MM.1S (cell line): Measurements from ENCODE around the gene SFSWAP.
"Not testable (repeated sequence)": the region's sequence is repeated elsewhere in the genome, so short reads cannot be mapped to it uniquely, and the experiment has no call there.

Experiments
- DNase-seq: peaks from one replicate; pipeline ENCODE4 v3.0.0-alpha.2; 2015
- H2AFZ ChIP-seq: fragments of 300-600 bp; sonication (generic); 2 replicates; pipeline ENCODE4 v1.6.0; 2016; ENCODE audit warnings: antibody characterized with exemption, low read length
- H3F3A ChIP-seq: fragments of 300-600 bp; sonication (generic); 2 replicates; pipeline ENCODE4 v1.6.1; 2016; ENCODE audit warnings: mild to moderate bottlenecking, antibody characterized with exemption, low read length, moderate library complexity, mixed read lengths; ENCODE audit not compliant: insufficient read depth
- H3K27ac ChIP-seq: fragments of 300-600 bp; sonication (generic); 2 replicates; pipeline ENCODE4 v1.5.1; 2016; ENCODE audit warnings: mild to moderate bottlenecking, low read length
- H3K27me3 ChIP-seq: fragments of 300-600 bp; sonication (generic); replicated peaks from 2 replicates; pipeline ENCODE4 v1.6.0; 2016; ENCODE audit warnings: low read length; ENCODE audit not compliant: insufficient read depth
- H3K36me3 ChIP-seq: fragments of 300-600 bp; sonication (generic); replicated peaks from 2 replicates; pipeline ENCODE4 v1.6.1; 2016; ENCODE audit warnings: mild to moderate bottlenecking, low read length, mixed read lengths; ENCODE audit not compliant: insufficient read depth
- H3K4me1 ChIP-seq: fragments of 300-600 bp; sonication (generic); 2 replicates; pipeline ENCODE4 v1.6.1; 2016; ENCODE audit warnings: low read length, mixed read lengths
- H3K4me2 ChIP-seq: fragments of 300-600 bp; sonication (generic); 2 replicates; pipeline ENCODE4 v1.6.0; 2016; ENCODE audit warnings: low read depth, low read length
- H3K4me3 ChIP-seq: fragments of 300-600 bp; sonication (generic); 2 replicates; pipeline ENCODE4 v1.5.1; 2016; ENCODE audit warnings: low read length, mixed read lengths
- H3K79me2 ChIP-seq: fragments of 300-600 bp; sonication (generic); 2 replicates; pipeline ENCODE4 v1.6.1; 2016; ENCODE audit warnings: mixed run types, low read length, mixed read lengths
- H3K9ac ChIP-seq: fragments of 300-600 bp; sonication (generic); 2 replicates; pipeline ENCODE4 v1.6.1; 2016; ENCODE audit warnings: low read length, mixed read lengths
- H3K9me2 ChIP-seq: fragments of 300-600 bp; sonication (generic); replicated peaks from 2 replicates; pipeline ENCODE4 v1.6.1; 2016; ENCODE audit warnings: mild to moderate bottlenecking, low read length, mixed read lengths; ENCODE audit not compliant: insufficient read depth
- H3K9me3 ChIP-seq: fragments of 300-600 bp; sonication (generic); replicated peaks from 2 replicates; pipeline ENCODE4 v1.6.1; 2016; ENCODE audit warnings: mild to moderate bottlenecking, low read length, mixed read lengths; ENCODE audit not compliant: insufficient read depth
- H4K20me1 ChIP-seq: fragments of 300-600 bp; sonication (generic); 2 replicates; pipeline ENCODE4 v1.6.1; 2016; ENCODE audit warnings: mild to moderate bottlenecking, low read length, moderate library complexity, mixed read lengths; ENCODE audit not compliant: insufficient read depth
- CTCF ChIP-seq: fragments of 300-600 bp; sonication (generic); IDR thresholded peaks from 2 replicates; pipeline ENCODE4 v1.5.1; 2016; ENCODE audit warnings: antibody characterized with exemption, low read length, mixed read lengths
- EZH2 ChIP-seq: fragments of 300-600 bp; sonication (generic); optimal IDR thresholded peaks from 2 replicates; pipeline ENCODE3; 2017; ENCODE audit warnings: low read depth, mild to moderate bottlenecking, antibody characterized with exemption, low read length, mixed read lengths
- EZH2phosphoT487 ChIP-seq: fragments of 300-600 bp; sonication (generic); IDR thresholded peaks from 2 replicates; pipeline ENCODE4 v1.6.1; 2018; ENCODE audit warnings: antibody characterized with exemption, low read length

Gene SFSWAP

GRCh38 chr12:131738196-131738595 lies 27.3 kb downstream of the SFSWAP start:
- H3K27me3 ChIP-seq: no peaks in the 10 kb centered on the region
- H3K27ac ChIP-seq: no peak overlapping the region
- no peak overlapping the region for H3K4me2 ChIP-seq
- no peak overlapping the region for H3K9ac ChIP-seq
- H3K79me2 ChIP-seq: no peaks in the 10 kb centered on the region
- DNase-seq: no peak
- no peaks in the 10 kb centered on the region for H3K9me3 ChIP-seq
- H2AFZ ChIP-seq: no peak overlapping the region
- H3K36me3 ChIP-seq: no peaks in the 10 kb centered on the region
- H4K20me1 ChIP-seq: no peaks in the 10 kb centered on the region
- no peaks in the 10 kb centered on the region for H3K9me2 ChIP-seq
- H3F3A ChIP-seq: no peaks in the 10 kb centered on the region
- H3K4me1 ChIP-seq: no peaks in the 10 kb centered on the region
- no peak overlapping the region for H3K4me3 ChIP-seq
- no peak for TF ChIP-seq EZH2
- TF ChIP-seq EZH2phosphoT487: no peak
- no peak for TF ChIP-seq CTCF

GRCh38 chr12:131740626-131741025 lies 29.7 kb downstream of the SFSWAP start:
- Histone ChIP-seq H3K4me3 (no peak overlapping the region), H3K9ac (no peak overlapping the region), H3K27me3 (no peaks in the 10 kb centered on the region), H3F3A (no peaks in the 10 kb centered on the region), H3K36me3 (no peaks in the 10 kb centered on the region), H3K9me2 (no peaks in the 10 kb centered on the region), H3K79me2 (no peaks in the 10 kb centered on the region), H4K20me1 (no peaks in the 10 kb centered on the region), H3K4me1 (no peaks in the 10 kb centered on the region), H3K4me2 (no peak overlapping the region), H2AFZ (no peak overlapping the region), H3K9me3 (no peaks in the 10 kb centered on the region), H3K27ac (no peak overlapping the region)
- TF ChIP-seq EZH2phosphoT487: no peak
- no peak for TF ChIP-seq EZH2
- no peak for DNase-seq

- H3K79me2 ChIP-seq, H3K27ac ChIP-seq, H3K9ac ChIP-seq, H3K9me2 ChIP-seq, H3K4me2 ChIP-seq, DNase-seq, H4K20me1 ChIP-seq, H3F3A ChIP-seq, H3K9me3 ChIP-seq, H3K4me1 ChIP-seq, H2AFZ ChIP-seq, H3K27me3 ChIP-seq, H3K36me3 ChIP-seq, H3K4me3 ChIP-seq: not testable (repeated sequence)
These were observed 31.9 kb downstream of the SFSWAP start for GRCh38 chr12:131742761-131743160.

- H2AFZ ChIP-seq, H3K9me2 ChIP-seq, H3K27ac ChIP-seq, DNase-seq, H3K9me3 ChIP-seq, H3K9ac ChIP-seq, H4K20me1 ChIP-seq, H3F3A ChIP-seq, H3K4me1 ChIP-seq, H3K79me2 ChIP-seq, H3K27me3 ChIP-seq, H3K4me3 ChIP-seq, H3K4me2 ChIP-seq, H3K36me3 ChIP-seq: not testable (repeated sequence)
These were observed 32.5 kb downstream of the SFSWAP start for GRCh38 chr12:131743410-131743809.

- not testable (repeated sequence) for H3F3A ChIP-seq, H3K9me2 ChIP-seq, H3K9me3 ChIP-seq, H3K27me3 ChIP-seq, H3K79me2 ChIP-seq, H3K9ac ChIP-seq, H3K4me2 ChIP-seq, DNase-seq, H3K36me3 ChIP-seq, H3K27ac ChIP-seq, H4K20me1 ChIP-seq, H2AFZ ChIP-seq, H3K4me1 ChIP-seq, H3K4me3 ChIP-seq
These were observed 33.0 kb downstream of the SFSWAP start for GRCh38 chr12:131743880-131744279.

GRCh38 chr12:131744675-131745074 lies 33.8 kb downstream of the SFSWAP start:
- H2AFZ ChIP-seq, H3K9me2 ChIP-seq, H3K4me2 ChIP-seq, H3K27ac ChIP-seq, H3K9ac ChIP-seq, H3K4me1 ChIP-seq, H3K4me3 ChIP-seq, H3K9me3 ChIP-seq, H3F3A ChIP-seq, H4K20me1 ChIP-seq, DNase-seq, H3K79me2 ChIP-seq, H3K36me3 ChIP-seq, H3K27me3 ChIP-seq: not testable (repeated sequence)
